Measurements from ENCODE around the gene SOBP.

GRCh38 chr6:107666981-107667601 is 177.2 kb downstream of the SOBP start:
- no peak for TF ChIP-seq CSRNP3 (CRISPR knock-in tag; IDR thresholded peaks at IDR 0.05)
- TF ChIP-seq PATZ1 (CRISPR knock-in tag; IDR thresholded peaks at IDR 0.05; ENCODE audit: borderline replicate concordance), result no peak
- no peak for TF ChIP-seq OSR1 (CRISPR knock-in tag; IDR thresholded peaks at IDR 0.05)
- no peak for TF ChIP-seq SNAI2 (CRISPR knock-in tag; IDR thresholded peaks at IDR 0.05)
- no peak for TF ChIP-seq ZNF70 (CRISPR knock-in tag; IDR thresholded peaks at IDR 0.05)
- no peak for TF ChIP-seq CREB5 (CRISPR knock-in tag; IDR thresholded peaks at IDR 0.05; ENCODE audit: low read depth)
- TF ChIP-seq ESRRG (CRISPR knock-in tag; IDR thresholded peaks at IDR 0.05), result no peak
- no peak for TF ChIP-seq CSDC2 (CRISPR knock-in tag; IDR thresholded peaks at IDR 0.05)

All from SK-N-SH treated with all-trans-retinoic acid at 6 μM for 48 hours (cell line).